Measurements from ENCODE around the gene NUP205. TPM values are rescaled to one million over a fixed set of nuclear protein-coding genes. Genes with fewer than 3 reads are reported as not detected.

NUP205 gene, protein sequence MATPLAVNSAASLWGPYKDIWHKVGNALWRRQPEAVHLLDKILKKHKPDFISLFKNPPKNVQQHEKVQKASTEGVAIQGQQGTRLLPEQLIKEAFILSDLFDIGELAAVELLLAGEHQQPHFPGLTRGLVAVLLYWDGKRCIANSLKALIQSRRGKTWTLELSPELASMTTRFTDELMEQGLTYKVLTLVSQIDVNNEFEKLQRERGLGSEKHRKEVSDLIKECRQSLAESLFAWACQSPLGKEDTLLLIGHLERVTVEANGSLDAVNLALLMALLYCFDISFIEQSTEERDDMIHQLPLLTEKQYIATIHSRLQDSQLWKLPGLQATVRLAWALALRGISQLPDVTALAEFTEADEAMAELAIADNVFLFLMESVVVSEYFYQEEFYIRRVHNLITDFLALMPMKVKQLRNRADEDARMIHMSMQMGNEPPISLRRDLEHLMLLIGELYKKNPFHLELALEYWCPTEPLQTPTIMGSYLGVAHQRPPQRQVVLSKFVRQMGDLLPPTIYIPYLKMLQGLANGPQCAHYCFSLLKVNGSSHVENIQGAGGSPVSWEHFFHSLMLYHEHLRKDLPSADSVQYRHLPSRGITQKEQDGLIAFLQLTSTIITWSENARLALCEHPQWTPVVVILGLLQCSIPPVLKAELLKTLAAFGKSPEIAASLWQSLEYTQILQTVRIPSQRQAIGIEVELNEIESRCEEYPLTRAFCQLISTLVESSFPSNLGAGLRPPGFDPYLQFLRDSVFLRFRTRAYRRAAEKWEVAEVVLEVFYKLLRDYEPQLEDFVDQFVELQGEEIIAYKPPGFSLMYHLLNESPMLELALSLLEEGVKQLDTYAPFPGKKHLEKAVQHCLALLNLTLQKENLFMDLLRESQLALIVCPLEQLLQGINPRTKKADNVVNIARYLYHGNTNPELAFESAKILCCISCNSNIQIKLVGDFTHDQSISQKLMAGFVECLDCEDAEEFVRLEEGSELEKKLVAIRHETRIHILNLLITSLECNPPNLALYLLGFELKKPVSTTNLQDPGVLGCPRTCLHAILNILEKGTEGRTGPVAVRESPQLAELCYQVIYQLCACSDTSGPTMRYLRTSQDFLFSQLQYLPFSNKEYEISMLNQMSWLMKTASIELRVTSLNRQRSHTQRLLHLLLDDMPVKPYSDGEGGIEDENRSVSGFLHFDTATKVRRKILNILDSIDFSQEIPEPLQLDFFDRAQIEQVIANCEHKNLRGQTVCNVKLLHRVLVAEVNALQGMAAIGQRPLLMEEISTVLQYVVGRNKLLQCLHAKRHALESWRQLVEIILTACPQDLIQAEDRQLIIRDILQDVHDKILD (N-terminal part only)
- polyA plus RNA-seq (2013, experiment 1 of 2; ENCODE audit: insufficient read length): 32.8 TPM
- polyA plus RNA-seq (2013, experiment 2 of 2; ENCODE audit: insufficient read length): 32.9 TPM

- peak; percentile 82 for DNase-seq
Observed at GRCh38 chr7:135557455-135558336, at the start of gene NUP205. TSS of gene NUP205 (plus strand) at chr7:135557917. CDS start at chr7:135557945, 28 bp downstream.

- peak; percentile 16 for DNase-seq
Observed at GRCh38 chr7:135508883-135509588, 48.7 kb upstream of the NUP205 start.

DNA sequence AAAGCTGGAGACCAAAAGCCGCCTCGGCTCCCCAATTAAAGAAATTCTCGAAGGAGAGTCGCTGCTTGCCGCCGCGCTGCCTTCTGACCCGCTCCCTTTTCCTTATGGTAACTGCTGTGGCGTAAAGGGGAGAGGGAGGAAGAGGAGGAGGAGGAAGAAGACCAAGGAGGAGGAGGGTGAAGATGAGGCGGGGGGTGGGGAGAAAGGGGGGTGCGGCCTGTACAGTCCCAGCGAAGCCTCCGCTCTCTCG, 48.2 kb upstream of the NUP205 start:
- peak; percentile 69 for DNase-seq

DNA sequence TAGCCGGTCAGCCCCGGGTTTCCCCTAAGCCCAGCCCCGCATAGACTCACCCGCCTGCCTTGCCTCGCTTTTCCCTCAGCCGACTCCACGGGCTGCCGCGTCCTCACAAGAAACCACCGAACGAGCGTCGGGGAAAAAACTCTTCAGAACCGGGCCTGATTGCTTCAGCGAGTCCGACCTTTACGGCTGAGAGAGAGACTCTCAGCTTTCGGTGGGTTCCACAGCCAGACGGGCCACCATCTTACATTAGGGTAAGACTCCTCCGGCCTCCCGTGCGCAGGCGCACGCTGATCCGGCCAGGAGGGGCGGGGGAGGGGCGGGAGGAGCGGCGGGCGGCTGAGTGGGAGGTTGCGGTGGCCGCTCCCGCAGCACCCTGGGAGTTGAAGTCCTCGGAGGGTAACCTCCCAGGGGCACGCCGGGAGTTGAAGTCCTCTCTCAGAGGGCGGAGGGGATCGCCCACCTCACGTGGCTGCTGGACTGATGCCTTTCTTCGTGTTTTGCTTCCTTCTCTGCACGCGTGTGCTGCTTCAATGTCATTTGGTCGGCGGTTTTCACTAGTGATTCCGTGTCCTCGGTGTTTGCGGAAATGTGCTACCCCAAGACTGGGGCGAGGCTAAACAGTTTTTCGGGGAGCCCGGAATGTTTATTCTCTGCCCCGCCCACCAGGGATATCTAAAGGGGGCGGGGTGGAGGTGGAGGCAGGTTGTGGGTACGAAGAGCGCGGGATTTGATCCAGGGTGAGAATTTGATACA, 47.7 kb upstream of the NUP205 start, which contains the start of gene CNOT4:
Gene CNOT4 (minus strand): TSS at position 264 of the 753 bp plus-strand sequence. CDS start 71,771 bp downstream, outside the sequence.
- peak; percentile 95 for DNase-seq

DNA sequence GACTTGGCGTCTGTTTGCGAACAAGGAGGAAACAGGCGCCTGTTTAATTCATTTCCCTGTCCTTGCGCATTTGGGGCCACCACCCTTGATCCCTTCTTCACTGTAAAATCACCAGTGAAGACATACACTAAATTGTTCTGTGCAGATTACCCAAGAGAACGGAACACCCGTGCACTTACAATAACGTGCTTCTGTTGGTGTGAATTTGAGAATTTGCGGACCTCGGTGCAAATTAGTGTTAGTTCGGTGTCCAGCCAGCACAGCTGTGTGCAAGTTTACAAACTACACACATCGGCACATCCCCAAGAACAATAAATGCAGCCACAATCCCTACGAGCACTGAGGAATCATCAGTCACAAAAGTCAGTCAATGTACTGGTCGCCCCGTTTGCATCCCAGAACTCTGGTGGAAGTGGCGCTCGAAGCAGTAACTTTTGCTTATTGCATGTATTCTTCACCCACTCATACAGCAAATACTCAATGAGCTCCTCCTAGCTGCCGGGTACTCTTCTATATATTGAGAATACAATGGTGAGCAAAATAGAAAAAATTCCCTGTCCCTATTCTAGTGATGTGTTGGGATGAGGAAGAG, 47.0 kb upstream of the NUP205 start:
- DNase-seq: peak; percentile 37

- DNase-seq: peak; percentile 51
Observed at GRCh38 chr7:135512135-135512887, 45.4 kb upstream of the NUP205 start.

DNA sequence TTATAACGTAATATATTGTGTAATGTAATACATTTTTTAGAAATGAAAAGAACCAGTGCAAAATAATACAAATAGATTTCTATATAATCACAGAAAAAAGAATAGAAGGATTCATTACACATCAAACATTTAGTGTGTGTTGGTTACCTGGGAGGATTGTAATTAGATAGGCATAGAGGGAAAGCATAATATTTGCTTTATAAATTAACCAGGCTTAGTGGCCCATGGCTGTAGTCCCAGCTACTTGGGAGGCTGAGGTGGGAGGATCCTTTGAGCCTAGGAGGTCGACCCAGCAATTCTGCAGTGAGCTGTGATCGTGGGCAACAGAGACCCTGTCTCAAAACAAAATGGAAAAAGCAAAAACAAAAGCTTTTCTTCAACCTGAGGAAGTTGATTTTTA, 42.9 kb upstream of the NUP205 start:
- no peak for DNase-seq

DNA sequence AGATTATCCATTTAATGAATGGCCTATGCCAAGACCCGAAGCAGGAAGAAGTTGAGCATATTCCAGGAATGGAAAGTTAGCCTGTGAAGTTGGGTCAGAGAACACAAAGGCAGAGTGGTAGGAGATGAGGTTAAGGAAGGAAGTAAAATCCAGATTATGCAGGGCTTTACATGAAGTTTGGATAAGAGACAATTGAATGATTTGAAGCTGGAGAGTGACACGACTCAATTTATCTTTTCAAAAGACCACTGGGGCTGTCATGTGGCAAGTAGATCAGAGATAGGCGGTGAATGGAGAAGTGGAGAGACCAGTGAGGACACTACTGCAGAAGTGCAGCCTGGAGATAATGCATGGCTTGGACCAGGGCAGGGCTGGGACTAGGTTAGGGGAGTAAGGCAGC, 40.7 kb upstream of the NUP205 start:
- no peak for DNase-seq

DNA sequence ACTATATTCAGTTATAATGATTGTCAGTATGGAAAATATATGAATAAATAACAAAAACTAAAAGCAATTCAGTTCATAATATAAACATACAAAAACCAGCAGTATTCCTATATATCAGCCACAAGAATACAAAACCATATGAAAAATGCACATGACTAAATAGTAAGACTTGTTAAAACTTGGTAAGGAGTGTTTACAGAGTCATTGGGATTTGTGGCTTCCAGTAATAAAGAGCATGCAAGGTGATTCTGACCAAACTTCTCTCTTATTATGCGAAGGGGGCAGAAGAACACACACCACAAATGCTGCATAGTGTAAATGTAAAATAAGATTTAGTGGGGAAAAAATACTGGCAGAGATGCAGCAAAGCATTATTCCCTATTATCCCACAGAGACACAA, 39.0 kb upstream of the NUP205 start:
- DNase-seq: no peak

DNA sequence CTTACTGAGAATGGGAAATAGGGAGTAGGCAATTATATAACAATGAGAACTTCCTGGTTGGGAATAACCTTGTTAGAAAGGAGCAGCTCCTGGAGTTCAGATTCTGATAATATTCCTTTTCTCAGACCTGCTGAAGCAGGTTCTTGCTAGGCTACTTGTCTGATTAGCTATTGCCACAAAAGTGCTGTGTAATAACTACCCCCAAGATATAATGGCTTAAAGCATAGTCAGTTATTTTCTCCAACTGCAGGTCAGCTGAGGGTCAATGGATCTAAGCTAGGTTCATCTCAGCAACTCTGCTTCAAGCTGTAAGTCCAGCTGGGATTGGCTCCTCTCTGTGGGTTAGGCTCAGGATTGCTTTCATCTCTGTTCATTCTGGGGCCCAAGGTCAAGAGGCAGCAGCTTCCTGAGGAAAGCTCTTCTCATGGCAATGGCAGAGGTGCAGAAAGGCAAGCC, 38.5 kb upstream of the NUP205 start:
- no peak for DNase-seq

DNA sequence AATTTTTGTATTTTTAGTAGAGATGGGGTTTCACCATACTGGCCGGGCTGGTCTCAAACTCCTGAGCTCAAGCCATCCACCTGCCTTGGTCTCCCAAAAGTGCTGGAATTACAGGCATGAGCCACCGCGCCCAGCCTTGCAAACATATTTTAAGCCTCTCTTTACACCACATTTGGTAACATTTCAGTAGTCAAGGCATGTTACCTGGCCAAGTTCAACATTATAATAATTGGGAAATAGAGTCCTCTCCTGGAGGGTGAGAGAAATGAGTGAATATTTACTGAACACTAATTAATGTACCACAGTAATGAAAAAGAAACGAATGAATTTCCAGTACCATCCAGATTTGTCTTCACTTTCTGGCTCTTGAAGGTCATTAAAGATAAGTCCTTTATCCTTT, 37.8 kb upstream of the NUP205 start:
- no peak for DNase-seq

DNA sequence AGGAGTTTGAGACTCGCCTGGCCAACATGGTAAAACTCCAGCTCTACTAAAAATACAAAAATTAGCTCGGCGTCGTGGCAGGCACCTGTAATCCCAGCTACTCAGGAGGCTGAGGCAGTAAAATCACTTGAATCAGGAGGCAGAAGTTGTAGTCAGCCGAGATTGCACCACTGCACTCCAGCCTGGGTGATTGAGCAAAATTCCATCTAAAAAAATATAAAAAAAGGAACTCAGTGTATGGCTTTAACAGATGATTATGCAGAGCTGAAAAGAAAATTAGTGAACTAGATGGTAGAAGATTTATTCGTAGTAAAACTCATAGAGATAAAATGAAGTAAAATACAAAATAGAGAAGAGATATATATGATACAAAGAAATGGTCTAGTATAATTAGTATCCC, 35.2 kb upstream of the NUP205 start:
- DNase-seq: no peak

DNA sequence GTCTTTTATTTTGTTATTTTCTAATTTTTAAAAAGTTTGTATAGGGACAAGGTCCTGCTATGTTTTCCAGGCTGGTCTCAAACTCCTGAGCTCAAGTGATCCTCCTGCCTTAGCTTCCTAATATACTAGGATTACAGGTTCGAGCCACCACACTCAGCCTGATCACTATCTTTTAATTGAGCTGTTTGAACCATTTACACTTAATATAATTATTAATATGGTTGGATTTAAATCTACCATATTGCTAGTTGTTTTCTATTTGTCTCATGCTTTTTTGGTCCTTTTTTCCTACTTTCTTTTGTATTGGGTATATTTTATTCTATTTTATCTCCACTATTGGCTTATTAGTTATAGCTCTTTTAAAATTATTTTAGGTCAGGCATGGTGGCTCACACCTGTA, 34.6 kb upstream of the NUP205 start:
- no peak for DNase-seq

DNA sequence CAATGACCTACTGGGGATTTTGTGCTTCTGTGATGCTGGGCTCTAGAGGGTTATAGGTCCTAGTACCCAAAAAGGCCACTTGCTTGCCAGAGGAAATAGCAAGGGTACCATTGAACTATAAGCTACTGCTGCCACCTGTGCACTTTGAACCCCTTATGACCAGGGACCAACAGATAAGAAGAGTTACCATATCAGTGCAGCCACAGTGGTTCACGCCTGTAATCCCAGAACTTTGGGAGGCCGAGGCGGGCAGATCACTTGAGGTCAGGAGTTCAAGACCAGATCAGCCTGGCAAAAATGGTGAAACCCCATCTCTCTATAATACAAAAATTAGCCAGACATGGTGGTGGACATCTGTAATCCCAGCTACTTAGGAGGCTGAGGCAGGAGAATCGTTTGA, 32.3 kb upstream of the NUP205 start:
- DNase-seq: no peak

GRCh38 chr7:135527025-135527424, 30.7 kb upstream of the NUP205 start:
- DNase-seq: no peak

GRCh38 chr7:135536150-135536549, 21.6 kb upstream of the NUP205 start:
- DNase-seq: peak; percentile 3

GRCh38 chr7:135537453-135537852, 20.3 kb upstream of the NUP205 start:
- no peak for DNase-seq

DNA sequence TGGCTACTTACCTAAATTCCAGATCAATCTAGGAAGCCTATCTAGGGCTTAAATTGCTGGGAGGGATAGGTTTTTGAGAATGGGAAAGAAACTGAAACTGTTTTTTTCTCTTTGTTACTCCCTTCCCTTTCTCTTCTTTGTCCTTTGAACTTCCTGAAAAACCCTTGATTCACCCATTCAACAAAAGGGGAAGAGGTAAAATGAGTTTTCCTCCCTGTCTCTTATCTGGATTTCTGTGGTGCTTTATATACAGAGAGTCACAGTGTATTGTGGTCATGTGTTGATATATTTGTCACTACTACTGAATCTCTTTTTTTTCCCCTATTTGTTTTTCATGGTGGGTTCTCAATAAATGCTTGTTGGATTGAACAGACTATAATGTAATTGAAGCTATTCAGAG, 19.8 kb upstream of the NUP205 start:
- no peak for DNase-seq

- no peak for DNase-seq
Observed at GRCh38 chr7:135538376-135538775, 19.3 kb upstream of the NUP205 start.
